Activated B cell treated with CpG ODN at 0.5 μM for 24 hours (primary cell): ENCODE data around the gene RFESD. TPM values are rescaled to one million over a fixed set of nuclear protein-coding genes. Genes with fewer than 3 reads are reported as not detected.

Source experiments
- ATAC-seq: fragments of 200-7000 bp; cut with Tn5 transposase; one replicate; pipeline ENCODE4 v1.10.0; 2021; ENCODE audit warnings: low read depth, mild to moderate bottlenecking, moderate library complexity
- CTCF ChIA-PET: fragments of 350-600 bp; sonication (Branson Sonifier 250); formaldehyde crosslinking; loops from one replicate; lab custom pipeline; 2021; ENCODE audit warnings: antibody characterized with exemption; lab: Charles Lee
- POLR2A ChIA-PET: fragments of 350-600 bp; sonication (Branson Sonifier 250); formaldehyde crosslinking; loops from one replicate; lab custom pipeline; 2021; ENCODE audit warnings: antibody characterized with exemption; lab: Charles Lee
- DNase-seq: peaks from one replicate; pipeline ENCODE4 v3.0.0; 2022
- H3K27ac Mint-ChIP-seq: one replicate; pipeline ENCODE4 v1.8.0; 2020; ENCODE audit warnings: mixed read lengths
- H3K27me3 Mint-ChIP-seq: one replicate; pipeline ENCODE4 v1.8.0; 2021; ENCODE audit warnings: mixed read lengths
- H3K36me3 Mint-ChIP-seq: one replicate; pipeline ENCODE4 v1.8.0; 2021; ENCODE audit warnings: low read depth, mixed read lengths
- H3K4me1 Mint-ChIP-seq: one replicate; pipeline ENCODE4 v1.8.0; 2021; ENCODE audit warnings: mixed read lengths
- H3K4me3 Mint-ChIP-seq: one replicate; pipeline ENCODE4 v1.8.0; 2020; ENCODE audit warnings: mild to moderate bottlenecking, mixed read lengths
- H3K9me3 Mint-ChIP-seq: one replicate; pipeline ENCODE4 v1.8.0; 2020; ENCODE audit warnings: mixed read lengths
- CTCF ChIP-seq: fragments of 200-600 bp; IDR thresholded peaks from one replicate; pipeline ENCODE4 v1.8.0; 2022; ENCODE audit warnings: antibody characterized with exemption, mild to moderate bottlenecking
- intact Hi-C: fragments of 100-400 bp; cut with micrococcal nuclease; formaldehyde crosslinking; loops from one replicate; pipeline ENCODE4 v1.15.1; 2024
- total RNA-seq: library from RNA; stranded (reverse); gene quantifications from 2 replicates; pipeline ENCODE4 v1.2.3, GENCODE V29; 2022

Gene RFESD
- total RNA-seq, 1 donor from 2014 or later: 1.8 TPM

GRCh38 chr5:95609711-95610110 lies 36.9 kb upstream of the RFESD start:
- no peak for ATAC-seq
- peaks cover 7% of the 10 kb centered on the region for H3K9me3 Mint-ChIP-seq
- H3K27me3 Mint-ChIP-seq: no peaks in the 10 kb centered on the region
- H3K27ac Mint-ChIP-seq: no peak overlapping the region
- DNase-seq: no peak
- ChIA-PET POLR2A (no interaction called here), CTCF (no interaction called here)
- no peak overlapping the region for H3K4me3 Mint-ChIP-seq
- peaks cover 6% of the 10 kb centered on the region for H3K36me3 Mint-ChIP-seq
- H3K4me1 Mint-ChIP-seq: no peaks in the 10 kb centered on the region
- intact Hi-C loops: no loop called here
- TF ChIP-seq CTCF: no peak

DNA sequence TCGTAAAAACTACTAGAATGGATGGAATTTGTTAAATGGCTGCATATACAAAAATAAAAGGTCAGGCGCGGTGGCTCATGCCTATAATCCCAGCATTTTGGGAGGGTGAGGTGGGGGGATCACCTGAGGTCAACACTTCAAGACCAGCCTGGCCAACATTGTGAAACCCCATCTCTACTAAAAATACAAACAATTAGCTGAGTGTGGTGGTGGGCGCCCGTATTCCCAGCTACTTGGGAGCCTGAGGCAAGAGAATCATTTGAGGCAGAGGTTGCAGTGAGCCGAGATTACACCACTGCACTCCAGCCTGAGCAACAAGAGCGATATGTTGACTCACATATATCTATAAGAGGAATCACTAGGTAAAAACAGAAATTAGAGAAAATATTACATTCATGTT lies 36.0 kb upstream of the RFESD start:
- H3K9me3 Mint-ChIP-seq: peaks cover 7% of the 10 kb centered on the region
- TF ChIP-seq CTCF: no peak
- DNase-seq (no peak), ATAC-seq (no peak)
- no peaks in the 10 kb centered on the region for H3K4me1 Mint-ChIP-seq
- no peak overlapping the region for H3K27ac Mint-ChIP-seq
- ChIA-PET POLR2A (no interaction called here), CTCF (no interaction called here)
- H3K36me3 Mint-ChIP-seq: peaks cover 6% of the 10 kb centered on the region
- no peaks in the 10 kb centered on the region for H3K27me3 Mint-ChIP-seq
- H3K4me3 Mint-ChIP-seq: no peak overlapping the region
- intact Hi-C loops: no loop called here

- Mint-ChIP-seq H3K27me3 (no peaks in the 10 kb centered on the region), H3K9me3 (peaks cover 7% of the 10 kb centered on the region), H3K36me3 (peaks cover 6% of the 10 kb centered on the region), H3K4me3 (no peak overlapping the region), H3K4me1 (no peaks in the 10 kb centered on the region), H3K27ac (no peak overlapping the region)
- DNase-seq (no peak), ATAC-seq (no peak)
- CTCF ChIA-PET: no interaction called here
- intact Hi-C loops: no loop called here
- no peak for TF ChIP-seq CTCF
- POLR2A ChIA-PET: no interaction called here
These were observed 35.2 kb upstream of the RFESD start for GRCh38 chr5:95611396-95611795.

DNA sequence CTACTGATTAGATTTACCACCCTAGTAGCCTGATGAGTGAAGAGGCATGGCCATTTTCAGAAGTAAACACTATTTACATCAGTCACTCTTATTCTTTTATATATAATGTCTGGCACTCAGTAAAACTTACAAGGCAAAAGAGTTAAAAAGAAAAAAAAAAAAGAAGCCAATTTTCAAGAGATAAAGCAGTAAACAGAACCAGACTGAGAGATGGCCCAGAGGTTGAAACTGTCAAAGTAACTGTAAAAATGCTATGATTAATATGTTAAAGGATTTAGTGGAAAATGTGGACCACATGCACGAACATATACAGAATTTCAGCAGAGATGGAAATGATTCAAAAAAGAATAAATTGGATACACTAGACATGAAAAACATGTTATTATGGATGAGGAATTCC lies 33.1 kb upstream of the RFESD start:
- peaks cover 2% of the 10 kb centered on the region for H3K4me1 Mint-ChIP-seq
- DNase-seq: no peak
- ChIA-PET POLR2A (no interaction called here), CTCF (no interaction called here)
- intact Hi-C loops: no loop called here
- peaks cover 7% of the 10 kb centered on the region for H3K9me3 Mint-ChIP-seq
- TF ChIP-seq CTCF: no peak
- H3K4me3 Mint-ChIP-seq: no peak overlapping the region
- H3K36me3 Mint-ChIP-seq: peaks cover 6% of the 10 kb centered on the region
- no peak overlapping the region for H3K27ac Mint-ChIP-seq
- H3K27me3 Mint-ChIP-seq: no peaks in the 10 kb centered on the region
- ATAC-seq: no peak

DNA sequence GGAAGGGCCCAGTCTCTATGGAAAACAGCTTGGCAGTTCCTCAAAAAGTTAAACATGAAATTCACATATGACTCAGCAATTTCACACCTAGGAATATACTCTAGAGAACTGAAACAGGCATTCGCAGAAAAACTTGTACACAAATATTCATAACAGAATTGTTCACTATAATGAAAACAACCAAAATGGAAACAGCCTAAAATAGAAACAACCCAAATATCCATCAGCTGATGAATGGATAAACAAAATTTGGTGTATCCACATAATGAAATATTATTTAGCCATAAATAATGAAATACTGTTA lies 31.5 kb upstream of the RFESD start:
- Mint-ChIP-seq H3K27me3 (no peaks in the 10 kb centered on the region), H3K27ac (no peak overlapping the region), H3K9me3 (peaks cover 7% of the 10 kb centered on the region), H3K36me3 (peaks cover 6% of the 10 kb centered on the region), H3K4me1 (peaks cover 13% of the 10 kb centered on the region), H3K4me3 (no peak overlapping the region)
- no peak for DNase-seq
- ChIA-PET POLR2A (no interaction called here), CTCF (no interaction called here)
- ATAC-seq: no peak
- TF ChIP-seq CTCF: no peak
- intact Hi-C loops: no loop called here
